ENCODE results near the gene CDH13.

Gene CDH13

GRCh38 chr16:83307594-83307992 lies 680.8 kb downstream of the CDH13 start:
- no peak for DNase-seq (ENCODE audit: low spot score)

- no peak for DNase-seq (ENCODE audit: low spot score)
Observed at GRCh38 chr16:83308414-83308813, 681.6 kb downstream of the CDH13 start.

- DNase-seq (ENCODE audit: low spot score), result no peak
Observed at GRCh38 chr16:83310816-83311215, 684.0 kb downstream of the CDH13 start.

GRCh38 chr16:83312015-83312717 lies 685.4 kb downstream of the CDH13 start:
- no peak for DNase-seq (ENCODE audit: low spot score)

- DNase-seq (ENCODE audit: low spot score), result no peak
Observed at GRCh38 chr16:83312718-83313245, 686.0 kb downstream of the CDH13 start.

GRCh38 chr16:83315271-83315670 lies 688.5 kb downstream of the CDH13 start:
- DNase-seq (ENCODE audit: low spot score), result no peak

- no peak for DNase-seq (ENCODE audit: low spot score)
Observed at GRCh38 chr16:83316458-83316857, 689.7 kb downstream of the CDH13 start.

GRCh38 chr16:83318390-83318789 lies 691.6 kb downstream of the CDH13 start:
- DNase-seq (ENCODE audit: low spot score), result no peak

GRCh38 chr16:83328936-83329335 lies 702.2 kb downstream of the CDH13 start:
- DNase-seq (ENCODE audit: low spot score), result no peak

GRCh38 chr16:83329441-83329840 lies 702.7 kb downstream of the CDH13 start:
- no peak for DNase-seq (ENCODE audit: low spot score)

- no peak for DNase-seq (ENCODE audit: low spot score)
Observed at GRCh38 chr16:83330251-83330650, 703.5 kb downstream of the CDH13 start.

- DNase-seq (ENCODE audit: low spot score), result no peak
Observed at GRCh38 chr16:83335076-83335475, 708.3 kb downstream of the CDH13 start.

- no peak for DNase-seq (ENCODE audit: low spot score)
Observed at GRCh38 chr16:83336603-83337002, 709.8 kb downstream of the CDH13 start.

GRCh38 chr16:83338138-83338537 lies 711.4 kb downstream of the CDH13 start:
- no peak for DNase-seq (ENCODE audit: low spot score)

GRCh38 chr16:83338941-83339340 lies 712.2 kb downstream of the CDH13 start:
- no peak for DNase-seq (ENCODE audit: low spot score)

- no peak for DNase-seq (ENCODE audit: low spot score)
Observed at GRCh38 chr16:83343935-83344366, 717.2 kb downstream of the CDH13 start.

GRCh38 chr16:83345846-83346640 lies 719.3 kb downstream of the CDH13 start:
- no peak for DNase-seq (ENCODE audit: low spot score)

- no peak for DNase-seq (ENCODE audit: low spot score)
Observed at GRCh38 chr16:83348991-83349390, 722.2 kb downstream of the CDH13 start.

GRCh38 chr16:83350481-83350880 lies 723.7 kb downstream of the CDH13 start:
- DNase-seq (ENCODE audit: low spot score), result no peak

- DNase-seq (ENCODE audit: low spot score), result no peak
Observed at GRCh38 chr16:83351846-83352245, 725.1 kb downstream of the CDH13 start.

- no peak for DNase-seq (ENCODE audit: low spot score)
Observed at GRCh38 chr16:83353241-83353640, 726.5 kb downstream of the CDH13 start.

- no peak for DNase-seq (ENCODE audit: low spot score)
Observed at GRCh38 chr16:83354015-83354414, 727.2 kb downstream of the CDH13 start.

GRCh38 chr16:83355570-83356218 lies 728.9 kb downstream of the CDH13 start:
- DNase-seq (ENCODE audit: low spot score), result no peak

All from HuH-7 (cell line).